Activated CD4-positive, alpha-beta T cell treated with anti-CD3 and anti-CD28 coated beads, Interleukin-2, amount 50 U/mL, for 1 hour (primary cell): ENCODE measurements around the gene NPTX1.

ENCODE experiments used
- DNase-seq: peaks from one replicate; pipeline ENCODE4 v3.0.0-alpha.2; 2020

The NPTX1 gene

DNA sequence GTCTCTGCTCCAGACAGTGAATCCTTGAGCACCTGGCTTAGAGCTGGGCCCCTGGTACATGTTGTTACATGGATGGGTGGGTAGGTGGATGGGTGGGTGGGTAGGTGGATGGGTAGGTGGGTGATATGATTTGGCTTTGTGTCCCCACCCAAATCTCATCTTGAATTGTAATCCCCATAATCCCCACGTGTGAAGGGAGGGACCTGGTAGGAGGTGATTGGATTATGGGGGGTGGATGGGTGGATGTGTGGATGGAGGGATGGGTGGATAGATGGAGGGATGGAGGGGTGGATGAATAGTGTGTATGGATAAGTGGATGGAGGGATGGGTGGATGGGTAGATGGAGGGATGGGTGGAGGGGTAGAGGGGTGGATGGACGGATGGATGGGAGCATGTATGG is 26.6 kb upstream of the NPTX1 start:
- no peak for DNase-seq

DNA sequence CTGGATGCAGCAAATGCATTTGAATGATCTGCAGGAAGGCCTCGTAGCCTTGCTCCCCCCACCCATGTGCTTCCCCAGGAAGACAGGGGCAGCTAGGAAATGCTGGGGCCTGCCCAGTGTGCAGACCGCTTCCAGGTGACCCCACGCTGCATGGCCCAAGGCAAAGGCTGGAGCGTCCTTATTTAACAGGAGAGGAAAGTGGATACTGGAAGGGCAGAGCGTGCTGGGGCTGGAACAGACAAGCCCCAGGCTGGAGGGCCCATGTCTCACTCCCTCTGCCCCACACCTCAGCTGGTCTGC is 26.1 kb upstream of the NPTX1 start:
- no peak for DNase-seq

DNA sequence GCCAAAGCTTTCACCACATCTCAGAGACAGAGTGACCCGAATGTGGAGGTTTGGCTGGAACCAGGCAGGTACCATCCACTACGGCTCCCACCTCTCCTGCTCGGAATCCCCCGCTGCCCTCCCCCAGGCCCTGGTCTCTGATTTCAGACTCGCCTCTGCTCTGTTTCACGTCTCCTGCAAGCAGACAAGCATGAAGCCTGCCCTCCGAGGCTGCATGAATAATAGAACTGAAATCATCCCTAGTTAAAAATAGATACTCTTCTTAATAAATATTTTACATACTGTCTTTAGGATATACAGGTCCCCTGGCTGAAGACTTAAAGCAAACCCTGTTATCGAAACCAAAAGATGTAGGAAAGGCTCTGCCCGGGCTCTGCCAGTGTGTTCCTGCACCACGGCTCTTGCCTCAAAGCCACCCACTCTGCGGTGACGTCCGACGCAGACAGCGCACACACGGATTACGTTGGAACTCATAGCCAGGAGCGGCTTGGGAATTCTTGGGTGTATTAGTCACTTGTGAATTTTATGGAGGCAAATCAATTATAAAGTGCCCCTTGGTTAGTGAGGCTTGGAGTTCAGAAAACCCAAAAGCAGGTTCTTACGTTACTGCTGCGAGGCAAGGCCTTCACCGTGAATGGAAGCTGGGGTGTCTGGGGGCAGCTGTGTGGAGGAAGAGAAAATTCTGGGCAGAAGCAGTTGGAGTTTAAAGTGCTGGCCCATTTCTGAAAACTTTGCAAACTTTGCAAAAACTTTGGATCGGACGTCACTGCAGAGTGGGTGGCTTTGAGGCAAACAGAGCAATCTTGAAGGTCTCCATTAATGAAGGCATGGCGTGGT is 25.6 kb upstream of the NPTX1 start:
- DNase-seq = no peak

DNA sequence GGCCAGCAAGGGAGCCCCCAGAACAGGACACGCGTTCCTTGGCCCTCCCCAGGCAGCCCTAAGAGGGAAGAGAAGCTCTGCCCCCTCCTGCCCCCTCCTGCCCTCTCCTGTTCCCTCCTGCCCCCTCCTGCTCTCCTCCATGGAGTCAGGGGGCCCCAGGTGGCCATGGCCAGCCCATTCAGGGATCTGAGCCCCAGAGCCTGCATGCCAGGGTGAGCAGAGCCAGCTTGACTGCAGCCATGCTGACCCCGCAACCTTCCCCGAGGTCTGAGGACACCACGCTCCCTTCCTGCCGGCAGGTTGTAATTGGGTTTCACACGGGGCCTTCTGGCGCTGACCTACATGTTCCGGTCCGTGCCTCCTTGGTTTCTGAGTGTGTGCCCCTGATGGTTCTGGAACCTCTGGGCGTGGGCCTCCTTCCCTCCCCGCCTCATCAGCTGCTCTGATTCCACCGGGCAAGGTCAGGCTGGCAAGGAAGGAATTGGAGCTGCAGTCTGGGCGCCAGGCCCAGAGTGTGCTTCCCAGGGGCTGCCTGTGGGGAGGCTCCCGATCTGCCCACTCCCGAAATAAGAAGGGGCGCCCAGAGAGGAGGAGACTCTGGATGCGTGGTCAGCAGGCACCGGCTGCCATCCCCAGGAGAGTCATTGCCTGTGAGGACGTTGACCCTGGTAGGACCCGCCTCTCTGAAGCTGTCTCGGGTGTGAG is 23.7 kb upstream of the NPTX1 start:
- no peak for DNase-seq

DNA sequence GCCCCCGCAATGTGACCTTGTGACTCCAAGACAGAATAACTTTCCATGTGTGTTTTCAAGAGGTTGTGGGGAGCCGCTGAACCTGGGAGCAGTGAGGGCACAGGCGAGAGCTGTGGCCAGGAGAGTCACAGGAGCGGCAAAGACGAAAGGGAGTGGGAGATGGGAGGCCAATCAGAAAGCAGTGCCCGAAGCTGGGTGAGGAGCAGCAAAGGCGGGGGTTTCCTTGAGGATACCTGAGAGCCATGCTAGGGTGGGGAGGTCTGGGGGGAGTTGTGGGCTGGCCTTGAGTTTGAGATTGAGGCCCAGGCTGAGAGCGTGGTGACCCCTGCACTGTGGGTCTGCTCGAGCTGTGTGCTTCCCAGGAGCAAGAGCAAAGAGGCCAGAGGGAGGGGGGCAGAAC is 23.2 kb upstream of the NPTX1 start:
- no peak for DNase-seq

DNA sequence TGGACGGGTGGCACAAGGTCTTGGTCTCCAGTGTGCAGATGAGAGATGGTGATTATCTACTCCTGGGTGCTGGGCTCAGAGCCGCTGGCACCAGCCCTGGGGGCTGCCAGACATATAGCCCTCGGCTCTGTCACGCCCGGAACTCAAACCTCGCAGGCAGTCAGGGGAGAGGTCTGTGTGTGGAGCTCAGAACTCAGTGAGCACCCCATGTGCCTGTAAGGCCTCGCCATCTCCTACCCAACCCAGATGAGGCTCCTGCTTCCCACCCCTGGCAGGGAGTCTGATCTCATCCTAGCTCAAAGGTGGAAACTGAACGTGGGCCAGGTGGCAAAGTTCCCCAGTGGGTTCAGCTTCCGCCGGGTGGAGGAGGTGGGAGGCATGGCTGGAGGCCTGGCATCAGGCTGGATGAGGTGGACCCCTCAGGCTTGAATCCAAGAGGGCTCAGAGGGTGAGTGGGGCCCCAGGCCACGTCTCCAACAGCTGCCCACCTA is 22.6 kb upstream of the NPTX1 start:
- no peak for DNase-seq

DNA sequence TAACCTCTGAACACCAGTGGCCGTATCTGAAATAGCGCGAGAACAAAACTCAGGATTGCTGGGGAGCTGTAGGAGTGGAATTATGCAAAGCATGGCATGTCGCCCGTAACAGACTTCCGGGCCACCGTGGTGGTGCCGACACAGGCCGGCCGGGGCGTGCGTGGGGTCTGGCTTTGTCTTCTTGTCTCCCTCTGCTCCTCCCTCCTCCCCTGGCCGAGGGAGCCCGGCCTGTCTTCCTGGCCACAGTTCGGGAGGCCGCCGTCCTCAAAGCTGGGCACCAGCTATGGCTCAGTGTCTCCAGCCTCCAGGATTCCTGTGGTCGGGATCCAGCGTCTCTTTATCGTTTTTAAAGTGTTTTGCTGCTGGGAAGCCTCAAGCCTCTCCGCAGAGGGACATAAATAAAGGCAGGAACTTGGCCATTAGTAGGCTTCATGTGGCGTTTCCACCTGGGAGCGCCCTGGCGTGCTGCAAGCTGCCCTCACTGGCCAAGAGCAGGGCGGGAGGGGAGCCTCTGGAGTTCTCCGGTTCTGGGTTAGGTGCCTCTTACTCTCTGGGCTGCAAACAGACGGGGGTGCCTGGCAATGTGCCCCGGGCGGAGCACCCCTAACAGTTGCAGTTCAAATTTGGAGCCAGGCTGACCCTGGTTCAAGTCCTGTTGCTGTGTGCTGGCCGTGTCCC is 22.0 kb upstream of the NPTX1 start:
- DNase-seq = no peak

DNA sequence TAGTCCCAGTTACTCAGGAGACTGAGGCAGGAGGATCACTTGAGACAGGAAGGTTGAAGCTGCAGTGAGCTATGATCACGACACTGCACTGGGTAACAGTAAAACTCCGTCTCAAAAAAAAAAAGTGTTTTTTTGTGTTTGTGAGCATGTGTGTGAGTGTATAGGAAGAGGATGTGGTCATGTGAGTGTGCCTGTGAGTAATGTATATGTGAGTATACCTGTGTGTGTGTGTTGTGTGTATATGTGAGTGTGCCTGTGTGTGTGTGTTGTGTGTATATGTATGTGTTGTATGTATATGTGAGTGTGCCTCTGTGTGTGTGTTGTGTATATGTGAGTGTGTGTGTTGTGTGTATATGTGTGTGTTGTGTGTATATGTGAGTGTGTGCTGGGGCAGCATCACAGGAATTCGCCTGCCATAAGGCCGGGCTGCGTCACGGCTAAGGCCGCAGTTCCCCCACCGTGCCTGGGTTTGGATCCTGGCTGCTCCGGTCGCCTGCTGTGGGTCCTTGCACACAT is 21.4 kb upstream of the NPTX1 start:
- DNase-seq = no peak

DNA sequence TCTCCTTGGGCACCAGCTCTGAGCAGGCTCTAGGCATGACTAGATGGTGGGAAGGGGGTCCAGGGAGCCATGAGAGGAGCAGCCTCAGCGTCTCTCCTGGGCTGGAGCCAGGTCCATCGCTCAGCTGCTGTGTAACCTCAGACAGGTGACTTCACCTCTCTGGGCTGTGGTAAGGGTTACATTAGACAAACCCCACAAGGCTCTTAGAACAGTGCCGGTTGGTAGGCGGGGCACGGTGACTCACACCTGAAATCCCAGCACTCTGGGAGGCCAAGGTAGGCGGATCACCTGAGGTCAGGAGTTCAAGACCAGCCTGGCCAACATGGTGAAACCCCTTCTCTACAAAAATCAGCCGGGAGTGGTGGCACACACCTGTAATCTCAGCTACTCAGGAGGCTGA is 18.1 kb upstream of the NPTX1 start:
- no peak for DNase-seq

DNA sequence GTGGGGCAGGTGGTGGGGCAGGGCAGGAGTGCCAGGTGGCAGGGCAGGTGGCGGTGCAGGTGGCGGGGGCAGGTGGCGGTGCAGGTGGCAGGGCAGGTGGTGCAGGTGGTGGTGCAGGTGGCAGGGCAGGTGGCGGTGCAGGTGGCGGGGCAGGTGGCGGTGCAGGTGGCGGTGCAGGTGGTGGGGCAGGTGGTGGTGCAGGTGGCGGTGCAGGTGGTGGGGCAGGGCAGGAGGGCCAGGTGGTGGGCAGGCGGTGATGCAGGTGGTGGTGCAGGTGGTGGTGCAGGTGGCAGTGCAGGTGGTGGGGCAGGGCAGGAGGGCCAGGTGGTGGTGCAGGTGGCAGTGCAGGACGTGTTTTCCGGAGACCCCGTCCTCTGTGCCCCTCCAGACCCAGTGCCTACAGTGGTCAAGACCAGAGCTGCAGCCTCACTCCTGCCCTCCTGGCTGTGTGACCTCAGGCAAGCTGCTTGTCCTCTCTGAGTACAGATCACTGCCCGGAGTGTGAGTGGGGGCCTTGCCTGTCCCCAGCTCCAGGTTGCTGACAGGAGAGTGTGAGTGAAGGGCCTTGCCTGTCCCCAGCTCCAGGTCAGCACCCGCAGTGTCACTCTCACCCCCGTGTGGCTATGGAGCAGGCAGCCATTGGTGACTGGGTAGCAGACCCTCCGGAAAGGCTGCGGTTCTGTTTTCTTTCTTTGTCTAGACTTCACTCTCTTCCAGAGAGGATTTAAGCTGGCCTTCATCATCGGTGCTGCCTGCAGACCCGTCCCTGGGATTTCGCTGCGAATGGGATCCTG is 16.1 kb upstream of the NPTX1 start:
- DNase-seq = no peak

DNA sequence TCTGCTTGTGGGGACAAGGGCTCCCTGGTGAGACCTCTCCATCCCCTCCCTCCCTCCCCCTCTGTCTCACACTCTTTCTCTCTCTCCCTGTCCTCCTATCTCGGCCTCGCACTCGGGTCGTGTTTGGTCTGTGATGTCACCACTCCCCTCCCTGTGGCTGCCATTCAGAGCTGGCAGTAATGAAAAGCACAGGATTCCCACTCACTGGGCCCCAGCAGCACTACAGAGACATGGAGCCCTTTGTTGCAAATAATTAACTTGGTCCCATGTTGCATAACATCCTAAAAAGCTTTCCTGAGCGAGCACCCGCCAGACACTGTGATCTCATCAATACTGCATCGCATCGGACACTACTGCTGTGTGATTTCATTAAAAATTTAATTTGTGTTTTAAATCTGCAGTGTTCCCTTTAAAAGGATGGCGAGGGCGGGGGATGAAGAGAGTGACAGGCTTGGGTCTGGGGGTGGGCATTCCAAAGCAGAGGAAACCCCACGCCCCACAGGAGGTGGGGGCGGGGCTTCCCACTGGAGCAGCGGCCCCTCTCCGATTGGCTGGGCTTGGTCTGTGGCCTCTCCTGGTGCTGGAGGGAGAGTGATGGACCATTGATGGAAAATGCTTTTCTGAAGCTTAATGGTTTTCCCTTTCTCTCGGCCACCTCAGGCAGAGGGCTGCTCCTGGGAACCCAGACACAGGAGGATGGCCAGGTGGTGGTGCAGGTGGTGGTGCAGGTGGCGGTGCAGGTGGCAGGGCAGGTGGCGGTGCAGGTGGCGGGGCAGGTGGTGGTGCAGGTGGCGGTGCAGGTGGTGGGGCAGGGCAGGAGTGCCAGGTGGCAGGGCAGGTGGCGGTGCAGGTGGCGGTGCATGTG is 15.3 kb upstream of the NPTX1 start:
- DNase-seq = no peak

DNA sequence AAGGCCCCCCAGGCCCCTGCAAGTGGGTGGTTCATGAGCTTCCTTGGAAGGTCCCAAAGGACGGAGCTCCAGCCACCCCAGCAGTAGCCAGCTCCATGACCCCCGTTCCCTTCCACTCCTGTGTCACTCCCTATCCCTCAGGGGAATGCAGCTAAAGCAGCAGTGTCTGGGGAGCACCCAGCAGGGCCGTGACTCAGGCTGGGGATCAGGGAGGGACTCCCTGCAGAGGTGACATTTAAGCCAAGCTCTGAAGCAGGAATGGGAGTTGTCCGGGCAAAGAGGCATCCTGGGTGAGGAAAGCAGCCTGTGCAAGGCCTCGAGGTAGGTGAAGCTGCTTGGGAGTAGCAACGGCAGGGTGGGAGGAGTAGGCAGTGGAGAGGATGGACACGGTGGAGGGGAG is 11.1 kb upstream of the NPTX1 start:
- DNase-seq = no peak

DNA sequence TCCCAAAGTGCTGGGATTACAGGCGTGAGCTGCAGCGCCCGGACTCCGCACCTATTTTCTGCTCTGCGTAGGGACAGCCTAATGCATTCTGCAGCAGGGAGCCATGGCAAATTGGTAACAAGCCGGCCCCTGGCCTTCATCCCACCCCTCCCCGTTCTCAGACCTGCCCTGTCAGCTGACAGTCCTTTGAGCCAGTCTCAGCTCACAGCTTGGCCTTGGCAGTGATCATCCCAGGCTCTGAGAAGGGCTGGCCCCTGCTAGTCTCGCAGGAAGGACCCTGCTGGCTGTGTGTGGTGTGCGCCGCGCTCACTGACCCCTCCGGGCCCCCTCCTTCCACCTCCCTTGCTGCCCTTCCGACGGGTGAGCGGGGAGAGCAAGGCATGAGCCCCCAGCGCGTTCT is 10.3 kb upstream of the NPTX1 start:
- no peak for DNase-seq

DNA sequence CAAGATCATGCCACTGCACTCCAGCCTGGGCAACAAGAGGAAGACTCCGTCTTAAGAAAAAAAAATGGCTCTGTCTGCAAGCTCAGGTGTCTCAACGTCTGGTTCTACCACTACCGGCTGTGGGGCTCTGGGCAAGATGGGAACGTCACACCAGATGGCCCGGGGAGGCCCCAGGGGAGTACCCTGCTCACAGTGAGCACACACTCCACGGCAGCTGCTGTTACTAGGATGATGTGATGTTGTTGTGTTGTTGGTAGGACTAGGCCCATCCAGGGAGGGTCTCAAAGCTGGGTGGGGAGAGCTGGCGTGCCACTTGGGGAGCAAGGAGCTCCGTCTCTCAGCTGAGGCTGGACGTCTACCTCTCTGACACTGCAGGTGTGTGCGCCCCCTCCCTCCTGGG is 9.4 kb upstream of the NPTX1 start:
- DNase-seq = no peak

DNA sequence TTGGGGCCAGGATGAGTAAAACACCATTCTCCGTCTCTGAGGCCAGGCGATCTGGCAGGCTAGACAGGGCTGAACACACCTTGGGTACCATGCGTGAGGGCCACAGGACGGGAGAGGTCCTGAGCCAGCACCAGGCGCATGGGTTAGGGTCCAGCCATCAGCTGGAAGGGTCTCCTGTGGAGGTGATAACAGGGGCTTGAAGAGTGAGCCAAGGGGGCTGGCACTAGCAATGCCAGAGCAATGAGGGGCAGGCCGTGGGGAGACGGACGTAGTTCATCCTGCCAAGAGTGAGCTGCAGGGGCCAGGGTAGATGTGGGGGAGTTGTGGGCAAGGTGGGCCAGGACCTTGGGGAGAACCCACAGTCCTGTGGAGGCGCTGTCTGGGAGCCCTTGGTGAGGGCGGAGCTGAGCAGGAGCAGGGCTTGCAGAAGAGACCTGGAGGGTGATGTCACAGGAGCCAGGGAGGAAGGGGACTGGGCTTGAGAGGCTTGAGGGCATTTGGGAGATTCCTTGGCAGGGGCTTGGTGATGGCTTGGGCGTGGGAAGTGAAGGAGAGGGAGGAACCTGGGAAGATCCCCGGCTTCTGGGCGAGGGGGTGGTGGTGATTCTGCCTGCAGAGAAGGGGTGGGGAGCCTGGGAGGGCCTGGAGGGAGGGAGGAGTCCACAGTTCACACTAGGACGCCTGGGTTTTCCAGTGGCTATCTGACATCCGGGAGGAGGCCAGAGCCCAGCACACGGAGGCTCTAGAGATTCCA is 6.3 kb upstream of the NPTX1 start:
- no peak for DNase-seq

DNA sequence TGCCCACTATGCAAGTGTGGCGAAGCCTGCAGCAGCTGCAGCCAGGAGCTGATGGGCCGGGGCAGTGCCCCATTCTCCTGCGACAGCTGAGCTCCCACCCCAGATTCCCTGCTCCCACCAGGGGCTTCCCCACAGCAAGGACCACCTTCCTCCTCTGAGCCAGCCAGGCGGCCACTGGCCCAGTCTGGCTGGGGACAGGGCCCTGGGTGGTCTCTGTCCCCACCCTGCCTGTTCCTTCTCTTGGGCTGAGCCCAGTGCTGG is 5.6 kb upstream of the NPTX1 start:
- no peak for DNase-seq

DNA sequence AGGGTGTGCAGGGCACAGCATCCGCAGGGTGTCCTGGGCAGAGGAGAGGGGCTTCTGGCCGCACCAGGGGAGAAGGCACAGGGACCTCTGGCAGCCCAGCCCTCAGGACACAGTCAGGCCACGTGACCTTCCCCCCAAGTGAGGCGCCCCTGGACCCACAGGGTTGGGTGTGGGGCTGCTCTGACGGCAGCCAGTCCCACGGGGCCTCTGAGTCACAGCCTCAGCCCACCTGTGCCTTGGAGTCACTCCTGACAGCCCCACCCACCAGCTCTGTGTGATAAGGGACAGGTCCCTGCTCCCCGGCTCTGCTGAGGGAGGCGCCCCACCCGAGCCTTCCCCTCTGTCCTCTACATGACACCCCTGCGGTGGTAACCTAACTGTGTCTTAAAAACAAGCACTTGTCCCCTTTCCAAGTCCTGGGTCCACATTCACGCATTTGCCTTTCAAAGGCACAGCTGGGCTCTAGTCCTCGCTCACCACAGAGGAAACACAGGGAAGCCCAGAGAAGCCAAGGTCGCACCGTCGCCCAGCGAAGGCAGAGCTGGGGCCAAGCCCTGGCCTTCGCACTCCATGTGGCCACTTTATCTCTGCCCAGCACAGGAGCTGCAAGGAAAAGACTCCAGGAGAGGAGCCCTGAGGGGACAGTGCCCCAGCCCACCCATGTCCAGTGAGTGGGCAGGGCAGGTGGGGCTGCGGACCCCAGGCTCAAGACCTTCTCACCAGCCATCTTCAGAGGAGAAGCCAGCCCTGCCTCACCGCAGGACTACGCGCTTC is 5.1 kb upstream of the NPTX1 start:
- DNase-seq = no peak

DNA sequence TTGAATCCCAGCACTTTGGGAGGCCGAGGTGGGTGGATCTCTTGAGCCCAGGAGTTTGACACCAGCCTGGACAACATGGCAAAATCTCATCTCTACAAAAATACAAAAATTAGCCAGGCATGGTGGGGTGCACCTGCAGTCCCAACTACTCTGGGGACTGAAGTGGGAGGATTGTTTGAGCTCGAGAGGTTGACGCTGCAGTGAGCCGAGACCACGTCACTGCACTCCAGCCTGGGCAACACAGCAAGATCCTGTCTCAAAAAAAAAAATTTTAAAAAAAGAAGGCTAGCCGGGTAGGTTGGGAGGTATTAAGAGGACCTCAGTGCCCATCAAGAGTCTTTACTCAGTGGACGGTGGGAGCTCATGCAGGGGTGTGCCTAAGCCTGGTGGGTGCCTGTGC is 3.8 kb upstream of the NPTX1 start:
- DNase-seq = no peak

DNA sequence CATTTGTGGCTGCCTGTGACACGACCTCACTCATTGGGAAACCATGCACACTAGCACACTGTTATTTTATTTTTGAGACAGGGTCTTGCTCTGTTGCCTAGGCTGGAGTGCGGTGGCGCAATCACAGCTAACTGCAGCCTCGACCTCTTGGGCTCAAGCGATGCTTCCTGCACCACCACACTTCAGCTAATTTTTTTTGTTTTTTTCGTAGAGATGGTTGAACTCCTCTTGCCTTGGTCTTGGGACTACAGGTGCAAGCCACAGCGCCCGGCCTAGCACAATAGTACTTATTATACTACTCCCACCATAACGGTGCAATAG is 2.8 kb upstream of the NPTX1 start:
- no peak for DNase-seq

DNA sequence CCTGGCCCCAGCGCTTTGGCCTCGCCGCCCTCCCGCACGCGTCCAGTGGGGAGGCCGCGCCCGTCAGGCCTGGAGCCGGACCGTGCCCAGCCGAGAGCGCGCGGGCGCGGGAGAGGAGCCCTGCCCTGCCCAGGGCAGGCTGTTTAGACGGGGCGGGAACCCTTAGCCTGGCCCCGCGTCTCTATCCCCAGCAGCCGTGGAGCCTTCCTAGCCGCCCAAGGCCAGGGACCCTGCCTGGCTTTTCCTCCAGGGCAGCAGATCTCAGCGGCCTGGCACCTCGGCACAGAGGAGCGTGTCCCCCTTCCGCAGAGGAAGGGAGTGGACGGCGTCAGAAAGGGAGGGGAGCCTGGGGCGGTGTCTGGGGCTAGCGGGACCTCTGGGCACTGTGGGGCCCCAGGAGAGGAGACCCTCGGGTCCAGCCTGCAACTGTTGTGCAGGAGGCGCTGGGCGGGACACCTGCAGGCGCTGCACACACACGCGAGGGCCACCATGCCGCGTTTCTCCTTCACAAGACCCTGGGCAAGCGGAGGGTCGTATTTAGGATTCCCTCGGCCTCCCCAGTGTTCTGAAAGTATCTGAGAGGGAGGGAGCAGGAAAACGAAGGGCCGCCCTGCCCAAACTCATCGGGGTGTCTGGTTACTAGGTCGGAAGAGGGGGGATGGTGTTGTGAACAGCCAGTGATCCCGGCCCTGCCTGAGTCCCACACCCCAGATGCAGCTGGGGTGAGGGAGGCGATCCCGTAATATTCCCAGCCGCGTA is 2.3 kb upstream of the NPTX1 start:
- DNase-seq = no peak
